GM19468 (cell line): ENCODE data around the gene PATE1.
"Not testable (repeated sequence)": the region's sequence is repeated elsewhere in the genome, so short reads cannot be mapped to it uniquely, and the experiment has no call there.

Source experiments
- ATAC-seq: cut with Tn5 transposase; IDR thresholded peaks from one replicate; pipeline ENCODE4 v1.9.1; 2021; ENCODE audit warnings: mild to moderate bottlenecking, moderate library complexity, moderate number of reproducible peaks; ENCODE audit not compliant: unreplicated experiment; ENCODE audit errors: extremely low read depth

The PATE1 gene, protein sequence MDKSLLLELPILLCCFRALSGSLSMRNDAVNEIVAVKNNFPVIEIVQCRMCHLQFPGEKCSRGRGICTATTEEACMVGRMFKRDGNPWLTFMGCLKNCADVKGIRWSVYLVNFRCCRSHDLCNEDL

DNA sequence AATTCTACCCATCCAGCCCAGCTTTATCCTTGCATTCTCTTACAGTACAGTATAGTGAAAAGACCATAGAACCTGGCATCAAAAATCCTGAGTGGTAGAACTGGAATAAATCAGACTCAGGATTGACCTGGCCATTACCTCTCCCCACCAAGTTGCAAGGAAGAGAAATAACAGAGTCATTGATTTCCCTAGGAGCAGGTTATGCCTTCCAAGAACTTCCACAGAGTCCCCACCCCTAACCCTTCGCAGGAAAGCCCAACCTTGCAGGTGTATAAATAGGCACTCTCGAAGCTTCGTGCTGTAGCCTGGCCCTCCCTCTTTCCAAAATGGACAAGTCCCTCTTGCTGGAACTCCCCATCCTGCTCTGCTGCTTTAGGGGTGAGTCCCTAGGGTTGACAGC, at the start of gene PATE1:
Gene PATE1, plus strand, starts transcription at position 301 of the 400 bp plus-strand sequence. Its CDS starts 26 bp downstream, at position 327.
- ATAC-seq, result no peak

DNA sequence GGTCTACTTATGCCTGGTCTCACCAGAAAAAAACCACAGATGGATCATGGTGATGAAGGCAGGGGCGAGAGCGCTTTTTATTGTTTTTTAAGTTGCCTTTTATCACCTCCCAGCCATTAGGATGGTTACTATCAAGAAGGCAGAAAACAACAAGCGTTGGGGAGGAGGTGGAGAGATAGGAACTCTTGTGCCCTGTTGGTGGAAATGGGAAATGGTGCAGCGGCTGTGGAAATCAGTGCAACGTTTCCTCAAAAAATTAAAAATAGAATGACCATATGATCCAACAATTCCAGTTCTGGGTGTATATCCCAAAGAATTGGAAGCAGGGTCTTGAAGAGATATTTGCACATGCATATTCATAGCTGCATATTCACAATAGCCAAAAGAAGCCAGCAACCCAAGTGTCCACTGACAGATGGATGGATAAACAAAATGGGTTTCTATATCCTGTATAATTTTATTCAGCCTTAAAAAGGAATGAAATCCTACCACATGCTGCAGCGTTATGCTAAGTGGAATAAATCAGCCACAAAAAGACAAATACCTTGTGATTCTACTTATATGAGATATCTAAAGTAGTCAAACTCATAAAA, 45.0 kb upstream of the PATE1 start:
- ATAC-seq, result no peak

DNA sequence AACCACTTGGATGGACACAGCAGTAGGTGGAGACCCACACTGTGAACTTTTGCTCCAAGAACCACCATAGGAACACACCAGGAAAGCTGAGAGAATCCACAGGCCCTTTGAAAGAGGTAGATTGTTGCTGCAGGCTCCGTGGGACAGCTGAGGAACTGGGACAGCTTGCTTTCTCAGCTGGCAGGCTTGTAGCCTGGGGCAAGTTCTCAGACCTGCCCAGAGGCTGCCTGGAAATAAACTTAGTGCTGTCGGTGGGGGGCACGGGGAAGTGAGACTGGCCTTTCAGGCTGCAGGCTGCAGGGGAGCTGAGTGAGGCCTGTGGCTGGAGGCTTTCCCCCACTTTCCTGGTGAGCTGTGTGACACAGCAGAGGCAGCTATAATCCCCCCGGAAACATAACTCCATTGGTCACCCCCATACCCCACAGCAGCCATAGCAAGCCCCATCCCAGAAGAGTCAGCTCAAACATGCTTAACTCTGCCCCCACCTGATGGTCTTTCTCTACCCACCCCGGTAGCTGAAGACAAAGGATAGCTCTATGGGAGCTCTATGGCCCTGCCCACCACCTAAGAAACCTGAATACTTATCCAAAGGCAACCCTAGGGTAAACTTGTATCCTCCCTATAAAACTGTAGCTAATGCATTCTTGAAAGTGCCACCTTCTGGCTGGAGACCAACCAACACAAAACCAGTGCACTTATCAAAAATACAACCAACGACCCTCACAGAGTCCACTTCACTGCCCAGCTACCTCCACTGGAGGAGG, 44.0 kb upstream of the PATE1 start:
- ATAC-seq, result no peak

DNA sequence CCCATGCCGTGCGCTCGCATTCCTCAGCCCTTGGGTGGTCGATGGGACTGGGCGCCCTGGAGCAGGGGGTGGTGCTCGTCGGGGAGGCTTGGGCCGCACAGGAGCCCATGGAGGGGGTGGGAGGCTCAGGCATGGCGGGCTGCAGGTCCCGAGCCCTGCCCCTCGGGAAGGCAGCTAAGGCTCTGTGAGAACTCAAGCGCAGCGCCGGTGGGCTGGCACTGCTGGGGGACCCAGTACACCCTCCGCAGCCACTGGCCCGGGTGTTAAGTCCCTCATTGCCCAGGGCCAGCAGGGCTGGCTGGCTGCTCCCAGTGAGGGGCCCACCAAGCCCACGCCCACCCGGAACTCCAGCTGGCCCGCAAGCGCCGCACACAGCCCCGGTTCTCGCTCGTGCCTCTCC, 41.4 kb upstream of the PATE1 start:
- ATAC-seq, result not testable (repeated sequence)

DNA sequence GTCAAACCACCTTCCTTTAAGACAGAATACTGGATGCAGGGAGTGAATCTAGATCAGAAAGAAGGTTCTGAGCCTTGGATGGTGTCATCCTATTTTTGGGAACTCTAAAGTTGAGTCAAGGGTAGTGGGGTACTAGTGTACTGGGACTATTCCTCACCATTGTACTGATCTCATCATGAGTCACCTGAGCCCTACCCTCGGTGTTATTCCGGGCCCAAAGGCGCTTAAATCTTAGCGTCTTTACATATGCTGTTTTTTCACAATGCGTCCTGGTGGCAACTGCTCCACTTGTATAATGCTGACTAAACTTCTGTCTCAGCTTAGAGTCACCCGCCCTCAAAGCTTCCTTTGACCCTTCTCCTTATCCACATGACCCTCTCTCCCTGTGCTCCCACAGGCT, 25.3 kb upstream of the PATE1 start:
- no peak for ATAC-seq

DNA sequence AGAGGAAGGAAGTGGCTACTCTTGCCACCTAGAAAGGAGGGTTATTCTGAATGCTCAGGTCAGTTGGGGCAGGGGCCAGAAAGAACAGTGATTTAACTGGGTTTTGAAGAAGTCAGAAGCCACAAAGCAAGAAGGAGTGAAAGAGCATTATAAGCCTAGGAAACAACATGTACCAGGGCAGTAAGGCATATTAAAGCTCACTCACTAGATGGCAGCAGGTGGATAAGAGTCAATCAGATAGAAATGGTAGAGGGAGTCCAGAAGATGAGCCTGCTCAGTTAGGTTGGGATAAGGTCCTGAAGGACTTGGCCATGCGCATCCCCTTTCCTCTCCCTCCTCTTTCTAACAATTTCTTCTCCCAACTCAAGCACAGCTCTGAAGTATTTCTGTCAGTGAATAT, 22.0 kb upstream of the PATE1 start:
- no peak for ATAC-seq

DNA sequence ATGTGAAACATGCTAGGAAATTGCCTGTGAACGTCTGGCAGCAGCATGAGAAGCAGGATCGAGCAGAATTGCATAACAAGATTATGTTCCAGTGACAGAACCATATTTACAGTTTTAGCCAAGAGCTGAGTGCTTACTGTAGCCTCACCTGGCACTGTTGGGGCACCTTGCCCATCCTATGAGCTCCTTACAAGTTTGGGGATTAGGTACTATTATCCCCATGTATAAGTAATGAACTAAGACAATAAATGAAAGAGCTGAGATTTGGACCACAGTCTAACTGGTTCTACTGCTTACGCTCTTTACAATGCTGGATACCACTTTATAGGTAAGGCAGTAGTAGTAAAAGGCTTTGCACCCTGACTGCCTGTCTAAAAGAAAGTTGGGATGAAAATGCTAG, 17.1 kb upstream of the PATE1 start:
- ATAC-seq, result no peak

DNA sequence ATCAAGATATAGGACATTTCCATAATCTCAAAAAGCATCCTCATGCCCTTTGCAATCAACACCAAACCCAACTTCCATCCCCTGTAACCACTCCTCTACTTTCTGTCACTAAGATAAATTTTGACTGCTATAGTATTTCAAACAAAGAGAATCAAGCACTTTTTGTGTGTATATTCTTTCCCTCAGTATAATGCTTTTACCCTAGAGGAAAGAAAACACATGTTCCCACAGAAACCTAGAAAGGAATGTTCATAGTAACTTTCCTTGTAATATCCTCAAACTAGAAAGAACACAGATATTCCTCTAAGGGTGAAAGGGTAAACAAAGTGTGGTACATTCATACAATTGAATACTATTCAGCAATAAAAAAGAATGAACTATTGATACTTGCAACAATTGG, 5.5 kb upstream of the PATE1 start:
- ATAC-seq, result no peak

DNA sequence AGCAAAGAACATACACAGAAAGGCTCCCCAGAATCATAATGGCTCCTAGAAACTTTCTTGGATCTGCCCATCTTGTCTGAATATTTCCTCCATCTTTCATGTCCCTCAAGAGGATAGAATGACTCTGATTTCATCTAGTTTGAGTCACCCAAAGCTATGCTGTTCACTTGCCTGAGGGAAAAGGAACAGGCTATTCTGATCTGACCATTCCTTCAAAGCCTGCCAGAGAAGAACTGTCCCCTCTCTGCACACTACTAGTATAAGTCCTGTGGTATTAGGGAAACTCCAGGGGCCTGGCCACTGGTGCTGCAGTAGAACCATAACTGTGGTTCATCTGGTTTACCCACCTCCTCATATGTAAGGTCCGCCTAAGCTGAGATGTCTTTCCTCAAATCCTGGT, 2.4 kb upstream of the PATE1 start:
- no peak for ATAC-seq

DNA sequence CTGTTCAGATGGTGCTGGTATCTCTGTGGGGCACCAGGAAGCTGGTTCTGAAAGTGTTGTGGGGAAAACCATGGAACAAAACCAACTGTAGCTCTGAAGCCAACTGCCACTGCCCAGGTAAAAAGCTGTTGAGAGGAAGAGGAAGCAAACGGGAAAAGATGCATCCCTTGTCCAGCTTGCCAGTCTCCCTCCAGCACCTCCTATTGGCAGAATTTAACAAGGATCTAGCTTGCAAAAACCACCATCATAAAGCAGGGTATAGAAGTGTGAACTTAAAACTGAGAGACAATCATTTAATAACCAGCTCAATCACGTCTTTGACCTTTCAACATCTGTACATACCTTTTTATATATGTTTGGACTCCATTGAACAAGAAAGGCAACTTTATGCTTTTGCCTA, 4.5 kb downstream of the PATE1 start:
- ATAC-seq, result no peak

DNA sequence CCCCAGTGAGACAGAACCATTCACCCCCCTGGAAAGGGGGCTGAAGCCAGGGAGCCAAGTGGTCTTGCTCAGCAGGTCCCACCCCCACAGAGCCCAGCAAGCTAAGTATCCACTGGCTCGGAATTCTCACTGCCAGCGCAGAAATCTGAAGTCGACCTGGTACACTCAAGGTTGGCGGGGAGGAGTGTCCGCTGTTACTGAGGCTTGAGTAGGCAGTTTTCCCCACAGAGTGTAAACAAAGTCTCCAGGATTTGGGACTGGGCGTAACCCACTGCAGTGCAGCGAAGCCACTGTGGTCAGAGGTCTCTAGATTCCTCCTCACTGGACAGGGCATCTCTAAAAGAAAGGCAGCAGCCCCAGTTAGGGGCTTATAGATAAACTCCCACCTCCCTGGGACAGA, 10.0 kb downstream of the PATE1 start:
- no peak for ATAC-seq

DNA sequence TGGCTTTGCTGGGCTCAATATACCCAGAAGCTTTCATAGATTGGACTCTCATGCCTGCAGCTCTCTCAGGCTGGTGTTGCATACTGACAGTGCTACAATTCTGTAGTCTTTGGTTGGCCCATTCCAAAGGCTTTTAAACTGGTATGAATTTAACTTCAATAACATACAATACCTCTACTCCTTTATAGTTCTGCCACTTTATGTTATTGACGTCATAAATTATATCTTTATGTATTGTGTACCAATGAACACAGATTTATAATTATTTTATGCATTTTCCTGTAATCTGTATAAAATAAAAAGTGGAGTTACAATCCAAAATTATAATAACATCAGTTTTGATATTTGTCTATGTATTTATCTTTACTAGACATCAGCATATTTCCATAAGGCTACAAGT, 16.4 kb downstream of the PATE1 start:
- no peak for ATAC-seq

DNA sequence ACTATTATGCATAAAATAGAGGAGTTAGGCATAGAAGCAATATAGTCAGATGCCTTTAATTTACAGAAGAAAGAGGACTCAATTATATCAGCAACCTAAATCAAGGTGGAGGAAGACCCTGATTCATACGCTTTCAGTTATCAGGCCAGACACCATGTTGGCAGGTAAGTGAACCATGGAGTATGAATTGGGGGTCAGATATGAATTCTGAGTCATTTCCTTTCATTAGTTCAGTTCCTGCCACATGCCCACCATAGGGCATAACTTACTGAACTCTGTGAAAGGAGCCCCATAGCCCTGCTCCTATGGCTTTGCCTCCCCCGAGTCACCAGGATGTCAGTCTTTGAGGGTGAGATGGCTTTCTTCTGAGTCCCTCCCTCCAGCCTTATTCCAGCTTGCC, 17.4 kb downstream of the PATE1 start:
- no peak for ATAC-seq

DNA sequence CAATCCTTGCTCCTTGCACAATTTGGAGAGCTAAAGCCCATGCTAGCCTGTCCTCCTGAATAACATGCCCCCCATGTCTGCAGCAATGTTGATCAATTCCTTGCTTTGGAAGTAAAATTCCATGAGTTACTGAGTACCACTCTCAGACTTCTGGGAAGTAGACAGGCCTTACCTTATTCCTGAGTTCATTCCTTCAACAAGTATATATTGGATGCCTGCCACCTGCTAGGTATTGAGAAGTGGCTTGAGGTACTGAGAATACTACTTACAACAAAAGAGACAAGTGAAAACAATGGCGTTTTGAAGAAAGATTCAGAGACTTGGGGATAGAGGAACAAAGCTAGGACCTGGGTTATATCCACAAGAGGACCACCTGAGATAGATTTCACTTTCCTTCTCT, 20.2 kb downstream of the PATE1 start:
- no peak for ATAC-seq

DNA sequence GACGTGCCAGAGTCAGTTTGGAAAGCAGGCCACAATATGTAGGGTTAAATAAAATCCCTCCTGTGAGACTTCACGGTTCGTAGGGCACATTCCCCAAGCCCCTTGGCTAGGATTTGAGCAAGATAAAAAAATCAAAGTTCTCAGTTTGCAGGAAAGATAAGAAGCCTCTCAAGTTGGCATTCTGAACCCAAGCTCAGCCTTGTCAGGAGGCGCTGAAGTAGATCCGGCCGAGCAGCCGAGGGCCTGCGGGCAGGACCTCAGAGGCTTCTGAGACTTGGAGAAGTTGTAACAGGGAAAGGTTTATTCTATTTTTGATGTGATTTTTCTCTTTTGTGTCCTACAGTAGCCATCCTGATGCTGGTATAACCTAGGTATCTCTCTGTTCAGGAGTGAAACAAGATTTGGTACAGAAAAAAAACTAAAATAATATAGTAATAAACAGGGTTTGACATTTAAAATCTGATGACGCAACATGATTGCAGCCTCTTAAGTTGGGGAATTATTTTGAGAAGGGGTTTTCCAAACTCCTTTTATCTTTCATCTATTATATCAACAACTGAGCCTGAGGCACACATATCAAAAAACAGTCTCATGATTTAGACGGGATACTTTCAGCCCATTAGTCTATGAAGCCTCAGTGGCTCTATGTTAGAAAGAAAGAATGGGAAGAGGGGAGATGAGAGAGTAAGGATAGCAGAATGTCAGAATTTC, 22.4 kb downstream of the PATE1 start:
- ATAC-seq, result no peak

DNA sequence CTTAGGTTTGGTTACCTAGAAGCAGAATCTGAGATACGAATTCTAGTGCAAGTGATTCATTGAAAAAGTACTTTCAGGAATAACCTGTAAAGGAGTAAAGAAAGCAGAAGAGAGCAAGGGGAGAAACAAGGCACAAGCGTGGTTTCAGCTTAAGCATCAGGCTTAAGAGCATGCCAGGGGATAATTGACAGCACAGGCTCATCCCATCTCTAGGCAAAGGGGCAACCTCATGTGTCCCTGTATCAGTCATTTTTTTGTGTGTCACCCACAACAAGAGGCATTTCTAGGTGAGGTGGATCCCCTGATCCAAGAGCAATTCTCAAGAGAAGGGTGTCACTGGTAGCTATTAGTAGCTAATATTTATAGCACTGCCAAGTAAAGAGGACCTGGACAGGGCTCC, 24.5 kb downstream of the PATE1 start:
- ATAC-seq, result no peak

DNA sequence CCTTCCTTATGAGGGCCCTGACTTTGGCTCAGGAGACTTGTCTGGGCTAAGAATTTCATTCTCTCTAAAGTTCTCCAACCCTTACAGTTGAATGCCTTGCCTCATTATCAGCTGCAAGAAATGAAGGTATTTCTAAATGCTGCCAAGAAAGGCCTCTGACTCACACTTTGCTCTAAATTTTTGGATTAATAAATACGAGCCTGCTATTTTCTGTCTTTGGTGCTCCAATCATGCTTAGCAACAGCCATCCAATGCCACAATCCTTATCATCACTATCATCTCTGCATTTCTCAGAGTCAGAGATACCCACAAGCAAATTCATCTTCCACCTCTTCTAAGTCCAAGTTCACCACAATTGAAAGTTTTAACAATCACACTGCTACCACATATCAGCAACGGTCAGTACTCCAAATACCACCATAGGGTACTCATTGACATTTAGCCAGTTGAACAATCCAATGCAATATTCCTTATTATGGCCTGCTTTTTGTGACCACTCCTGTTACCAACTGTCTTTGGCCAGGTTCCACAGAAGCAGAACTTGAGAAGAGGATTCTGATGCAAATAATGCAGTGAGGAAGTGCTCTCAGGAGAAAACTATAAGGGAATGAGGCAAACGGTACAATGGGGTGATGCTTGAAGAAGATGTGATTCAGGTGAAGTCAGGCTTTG, 26.9 kb downstream of the PATE1 start:
- no peak for ATAC-seq

DNA sequence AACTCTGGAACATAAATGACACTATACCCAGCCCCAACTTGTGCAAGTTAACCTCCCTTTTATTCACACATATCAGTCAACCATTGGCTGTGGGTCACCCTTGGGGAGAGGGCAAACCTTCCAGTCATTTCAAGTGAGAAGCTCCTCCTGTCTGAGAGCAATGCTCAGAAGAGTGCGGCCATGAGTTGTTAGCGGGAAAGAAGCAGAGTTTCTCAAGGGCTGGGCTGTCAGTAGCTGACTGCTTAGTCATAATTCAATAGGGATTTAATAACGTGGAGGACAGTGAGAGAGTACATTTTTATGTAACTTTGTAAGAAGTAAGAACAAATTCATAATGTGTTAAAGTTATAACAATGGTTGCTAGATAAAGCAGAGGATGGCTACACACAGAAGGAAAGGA, 27.4 kb downstream of the PATE1 start:
- ATAC-seq, result no peak

DNA sequence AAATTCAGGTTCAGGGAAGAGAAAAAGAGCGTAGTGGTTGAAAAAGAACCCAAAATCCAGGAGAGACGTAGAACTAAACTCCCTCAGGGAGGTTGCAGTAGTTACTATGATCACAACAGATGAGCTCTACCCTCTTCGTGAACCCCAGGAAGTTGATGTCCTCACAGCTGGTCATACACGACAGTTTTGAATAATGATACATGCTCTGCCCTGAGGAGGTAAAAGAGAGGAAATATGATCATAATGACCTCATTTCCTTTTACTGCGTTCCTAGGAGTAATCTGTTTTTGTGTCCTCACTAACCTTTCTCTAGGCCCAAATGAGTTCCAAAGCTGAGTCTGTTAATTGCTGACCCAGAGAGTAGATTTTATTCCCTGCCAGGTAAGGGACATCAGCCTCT, 31.2 kb downstream of the PATE1 start:
- ATAC-seq, result no peak

DNA sequence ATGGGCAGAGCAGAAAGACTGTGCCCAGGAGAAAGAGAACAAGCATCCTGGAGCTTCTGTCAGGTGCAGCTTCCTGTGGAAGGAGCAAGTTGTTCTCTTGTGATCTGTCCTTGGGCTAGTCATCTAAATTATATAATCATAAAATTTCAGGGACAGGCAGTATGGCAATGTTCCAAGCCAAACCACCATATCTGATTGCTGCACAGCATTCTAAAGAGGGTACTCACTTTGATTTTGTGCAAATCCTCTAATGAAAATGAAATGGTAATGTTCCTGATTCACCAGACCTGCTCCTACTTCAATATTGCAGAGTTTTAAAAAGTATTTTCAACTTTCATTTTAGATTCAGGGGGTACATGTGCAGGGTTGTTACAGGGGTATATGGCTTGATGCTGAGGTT, 32.6 kb downstream of the PATE1 start, which contains the start of gene PATE2:
Gene PATE2, minus strand, starts transcription at position 101 of the 400 bp plus-strand sequence. Its CDS starts 55 bp downstream, at position 46.
- no peak for ATAC-seq

DNA sequence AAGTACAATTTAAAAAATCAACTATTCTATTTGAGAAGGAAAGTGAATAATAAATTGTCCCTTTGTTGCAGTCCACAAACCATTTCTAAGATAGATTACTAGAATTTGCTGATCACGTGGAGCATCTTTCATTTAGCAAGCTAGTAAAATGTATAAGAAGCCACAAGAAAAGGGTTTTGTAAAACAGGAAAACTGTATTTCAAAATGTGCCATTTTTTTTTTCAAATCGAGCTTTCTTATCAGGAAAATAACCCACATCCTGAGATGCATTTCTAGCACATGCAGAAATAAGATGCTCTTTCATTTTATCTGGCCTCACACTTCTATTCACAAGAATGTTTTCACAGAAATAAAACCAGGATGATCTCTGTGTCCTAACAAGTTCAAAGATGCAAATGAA, 38.6 kb downstream of the PATE1 start:
- ATAC-seq, result no peak
